ENCODE data around the gene PDIA2.

DNA sequence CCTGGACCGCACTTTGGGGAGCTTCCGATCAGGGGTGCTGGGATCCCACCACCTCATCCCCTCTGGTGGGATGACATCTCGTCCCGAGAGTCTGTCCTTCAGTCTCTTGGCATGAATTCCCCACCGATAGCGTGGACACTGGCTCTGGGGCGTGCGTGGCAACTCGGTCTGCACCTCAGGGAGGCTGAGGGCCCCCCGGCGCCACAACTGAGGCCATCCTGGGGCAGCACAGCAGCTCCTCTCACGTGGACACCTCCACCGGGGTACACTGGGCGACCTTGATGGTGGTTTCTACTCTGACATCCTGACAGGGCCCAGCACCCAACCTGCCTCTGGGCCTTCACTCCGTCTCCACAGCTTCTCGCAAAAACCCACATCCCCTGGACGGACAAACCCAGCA is 8.6 kb downstream of the PDIA2 start:
- TF ChIP-seq CTCF (IDR thresholded peaks at IDR 0.05; ENCODE audit: insufficient read depth, low read length), result no peak
- no peak for TF ChIP-seq GABPA (IDR thresholded peaks at IDR 0.05; ENCODE audit: low read depth)
- TF ChIP-seq, protein P1, sequence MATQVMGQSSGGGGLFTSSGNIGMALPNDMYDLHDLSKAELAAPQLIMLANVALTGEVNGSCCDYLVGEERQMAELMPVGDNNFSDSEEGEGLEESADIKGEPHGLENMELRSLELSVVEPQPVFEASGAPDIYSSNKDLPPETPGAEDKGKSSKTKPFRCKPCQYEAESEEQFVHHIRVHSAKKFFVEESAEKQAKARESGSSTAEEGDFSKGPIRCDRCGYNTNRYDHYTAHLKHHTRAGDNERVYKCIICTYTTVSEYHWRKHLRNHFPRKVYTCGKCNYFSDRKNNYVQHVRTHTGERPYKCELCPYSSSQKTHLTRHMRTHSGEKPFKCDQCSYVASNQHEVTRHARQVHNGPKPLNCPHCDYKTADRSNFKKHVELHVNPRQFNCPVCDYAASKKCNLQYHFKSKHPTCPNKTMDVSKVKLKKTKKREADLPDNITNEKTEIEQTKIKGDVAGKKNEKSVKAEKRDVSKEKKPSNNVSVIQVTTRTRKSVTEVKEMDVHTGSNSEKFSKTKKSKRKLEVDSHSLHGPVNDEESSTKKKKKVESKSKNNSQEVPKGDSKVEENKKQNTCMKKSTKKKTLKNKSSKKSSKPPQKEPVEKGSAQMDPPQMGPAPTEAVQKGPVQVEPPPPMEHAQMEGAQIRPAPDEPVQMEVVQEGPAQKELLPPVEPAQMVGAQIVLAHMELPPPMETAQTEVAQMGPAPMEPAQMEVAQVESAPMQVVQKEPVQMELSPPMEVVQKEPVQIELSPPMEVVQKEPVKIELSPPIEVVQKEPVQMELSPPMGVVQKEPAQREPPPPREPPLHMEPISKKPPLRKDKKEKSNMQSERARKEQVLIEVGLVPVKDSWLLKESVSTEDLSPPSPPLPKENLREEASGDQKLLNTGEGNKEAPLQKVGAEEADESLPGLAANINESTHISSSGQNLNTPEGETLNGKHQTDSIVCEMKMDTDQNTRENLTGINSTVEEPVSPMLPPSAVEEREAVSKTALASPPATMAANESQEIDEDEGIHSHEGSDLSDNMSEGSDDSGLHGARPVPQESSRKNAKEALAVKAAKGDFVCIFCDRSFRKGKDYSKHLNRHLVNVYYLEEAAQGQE (IDR thresholded peaks at IDR 0.05; ENCODE audit: insufficient replicate concordance, low read depth), result no peak
- TF ChIP-seq POLR2AphosphoS5 (IDR thresholded peaks at IDR 0.05; ENCODE audit: low read depth), result no peak

Measured in HL-60 (cell line).